HG02642 (cell line): Measurements from ENCODE around the gene KRTAP4-1.
"Not testable (repeated sequence)": the region's sequence is repeated elsewhere in the genome, so short reads cannot be mapped to it uniquely, and the experiment has no call there.

Experiments used
- ATAC-seq: cut with Tn5 transposase; IDR thresholded peaks from one replicate; pipeline ENCODE4 v1.9.1; 2021; ENCODE audit warnings: mild to moderate bottlenecking; ENCODE audit not compliant: unreplicated experiment, poor library complexity

Gene KRTAP4-1

DNA sequence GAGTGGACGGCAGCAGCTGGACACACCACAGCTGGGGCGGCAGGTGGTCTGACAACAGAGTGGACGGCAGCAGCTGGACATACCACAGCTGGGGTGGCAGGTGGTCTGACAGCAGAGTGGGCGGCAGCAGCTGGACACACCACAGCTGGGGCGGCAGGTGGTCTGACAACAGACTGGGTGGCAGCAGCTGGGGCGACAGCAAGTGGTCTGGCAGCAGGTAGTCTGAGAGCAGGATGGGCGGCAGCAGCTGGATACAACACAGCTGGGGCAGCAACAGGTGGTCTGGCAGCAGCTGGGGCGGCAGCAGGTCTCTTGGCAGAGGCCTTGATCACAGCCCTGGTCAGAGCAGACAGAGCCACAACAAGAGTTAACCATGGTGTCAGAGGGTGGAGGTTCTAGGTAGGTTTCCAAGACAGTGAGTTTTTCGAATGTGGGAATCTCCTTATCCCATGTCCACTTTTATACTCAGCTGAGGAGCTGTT is at the start of gene KRTAP4-1:
Gene KRTAP4-1, minus strand, starts transcription at position 432 of the 482 bp plus-strand sequence. Its CDS starts 57 bp downstream, at position 375.
- no peak for ATAC-seq

DNA sequence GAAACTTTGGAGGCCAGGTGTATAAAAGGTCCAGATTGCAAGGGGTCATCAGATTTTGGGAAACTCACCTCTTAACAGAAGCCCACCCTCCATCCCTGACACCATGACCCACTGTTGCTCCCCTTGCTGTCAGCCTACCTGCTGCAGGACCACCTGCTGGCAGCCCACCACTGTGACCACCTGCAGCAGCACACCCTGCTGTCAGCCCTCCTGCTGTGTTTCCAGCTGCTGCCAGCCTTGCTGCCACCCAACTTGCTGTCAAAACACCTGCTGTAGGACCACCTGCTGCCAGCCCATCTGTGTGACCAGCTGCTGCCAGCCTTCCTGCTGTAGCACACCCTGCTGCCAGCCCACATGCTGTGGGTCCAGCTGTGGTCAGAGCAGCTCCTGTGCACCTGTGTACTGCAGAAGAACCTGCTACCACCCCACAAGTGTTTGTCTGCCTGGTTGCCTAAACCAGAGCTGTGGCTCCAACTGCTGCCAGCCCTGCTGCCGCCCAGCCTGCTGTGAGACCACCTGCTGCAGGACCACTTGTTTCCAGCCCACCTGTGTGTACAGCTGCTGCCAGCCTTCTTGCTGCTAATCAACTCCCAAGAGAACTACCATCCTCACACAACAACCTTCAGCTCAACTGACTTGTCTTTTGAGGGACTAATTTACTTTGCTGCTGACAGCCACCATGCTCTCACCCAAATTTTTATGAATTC is 47.8 kb upstream of the KRTAP4-1 start, which contains the start of gene KRTAP9-3:
Gene KRTAP9-3, plus strand, starts transcription at position 51 of the 707 bp plus-strand sequence. Its CDS starts 53 bp downstream, at position 104.
- ATAC-seq = not testable (repeated sequence)

DNA sequence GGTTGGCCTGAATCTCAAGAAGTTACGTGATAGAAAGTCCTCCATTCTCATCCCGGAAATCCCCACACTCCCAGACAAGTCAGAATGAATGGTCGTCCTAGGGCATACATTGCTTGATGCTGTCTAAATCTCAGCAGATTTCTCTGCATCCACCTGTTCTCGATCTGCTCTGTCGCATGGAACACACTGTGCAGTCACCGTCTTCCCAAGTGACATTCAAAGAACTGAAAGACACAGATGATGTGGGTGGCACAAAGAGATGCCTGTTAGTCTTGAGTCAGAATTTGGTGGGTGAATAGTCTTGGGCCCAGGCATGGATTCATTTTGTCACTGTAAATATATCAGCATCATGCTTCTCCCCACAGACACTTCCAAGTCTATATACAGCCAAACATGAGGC is 47.0 kb upstream of the KRTAP4-1 start:
- no peak for ATAC-seq

DNA sequence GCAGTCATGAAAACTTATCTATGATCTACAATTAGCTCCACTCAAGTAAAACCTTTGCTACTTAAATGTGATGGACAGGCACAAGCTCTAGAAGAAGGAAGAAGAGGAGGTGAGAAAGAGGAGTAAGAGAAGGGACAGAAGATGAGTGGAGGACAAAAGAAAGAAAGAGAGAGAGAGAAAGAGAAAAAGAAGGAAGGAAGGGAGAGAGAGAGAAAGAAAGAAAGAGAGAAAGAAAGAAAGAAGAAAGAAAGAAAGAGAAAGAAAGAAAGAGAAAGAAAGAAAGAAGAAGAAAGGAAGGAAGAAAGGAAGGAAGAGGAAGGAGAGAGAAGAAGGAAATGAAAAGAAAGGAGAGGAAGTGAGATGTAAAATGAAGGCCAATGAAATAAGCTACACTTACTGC is 45.4 kb upstream of the KRTAP4-1 start:
- no peak for ATAC-seq

DNA sequence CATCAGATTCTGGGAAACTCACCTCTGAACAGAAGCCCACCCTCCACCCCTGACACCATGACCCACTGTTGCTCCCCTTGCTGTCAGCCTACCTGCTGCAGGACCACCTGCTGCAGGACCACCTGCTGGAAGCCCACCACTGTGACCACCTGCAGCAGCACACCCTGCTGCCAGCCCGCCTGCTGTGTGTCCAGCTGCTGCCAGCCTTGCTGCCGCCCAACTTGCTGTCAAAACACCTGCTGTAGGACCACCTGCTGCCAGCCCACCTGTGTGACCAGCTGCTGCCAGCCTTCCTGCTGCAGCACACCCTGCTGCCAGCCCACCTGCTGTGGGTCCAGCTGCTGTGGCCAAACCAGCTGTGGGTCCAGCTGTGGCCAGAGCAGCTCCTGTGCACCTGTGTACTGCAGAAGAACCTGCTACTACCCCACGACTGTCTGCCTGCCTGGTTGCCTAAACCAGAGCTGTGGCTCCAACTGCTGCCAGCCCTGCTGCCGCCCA is 41.9 kb upstream of the KRTAP4-1 start, which contains the start of gene KRTAP9-2:
Gene KRTAP9-2, plus strand, starts transcription at position 51 of the 498 bp plus-strand sequence. Its CDS starts 7 bp downstream, at position 58.
- ATAC-seq = not testable (repeated sequence)

DNA sequence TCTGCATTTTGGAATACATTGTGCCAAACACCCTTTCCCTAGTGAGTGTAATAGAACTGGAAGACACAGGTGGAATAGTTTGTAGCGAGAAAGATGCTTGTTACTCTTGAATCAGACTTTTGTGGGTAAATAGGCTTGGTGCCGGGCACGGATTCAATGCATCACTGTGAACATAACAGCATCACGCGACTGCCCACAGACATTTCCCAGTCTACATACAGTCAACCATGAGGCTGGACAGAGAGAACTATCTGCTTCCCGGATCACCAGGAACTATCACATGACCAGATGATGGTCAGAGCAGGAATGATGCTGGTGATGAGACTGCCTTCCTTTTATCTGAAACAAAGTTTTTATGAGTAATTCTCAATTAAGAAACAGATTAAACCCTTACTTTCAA is 41.3 kb upstream of the KRTAP4-1 start:
- ATAC-seq = no peak

DNA sequence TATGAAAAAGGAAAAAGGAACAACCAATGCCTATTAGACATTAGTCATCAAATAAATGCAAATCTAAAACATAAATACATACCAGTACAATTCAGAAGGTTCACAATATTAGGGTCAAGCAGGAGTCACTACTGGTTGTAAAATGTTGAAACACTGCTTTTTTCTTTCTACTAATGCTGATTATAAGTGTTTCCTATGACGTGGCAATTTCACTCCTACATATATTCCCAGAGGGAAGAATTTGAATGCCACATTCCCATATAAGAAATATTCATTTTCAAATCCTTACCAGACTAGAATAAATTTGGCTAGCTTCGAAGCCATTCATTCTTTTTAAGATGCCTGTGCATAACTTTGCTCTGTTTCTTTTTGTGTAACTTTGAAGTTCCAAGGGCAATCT is 39.1 kb upstream of the KRTAP4-1 start:
- no peak for ATAC-seq

DNA sequence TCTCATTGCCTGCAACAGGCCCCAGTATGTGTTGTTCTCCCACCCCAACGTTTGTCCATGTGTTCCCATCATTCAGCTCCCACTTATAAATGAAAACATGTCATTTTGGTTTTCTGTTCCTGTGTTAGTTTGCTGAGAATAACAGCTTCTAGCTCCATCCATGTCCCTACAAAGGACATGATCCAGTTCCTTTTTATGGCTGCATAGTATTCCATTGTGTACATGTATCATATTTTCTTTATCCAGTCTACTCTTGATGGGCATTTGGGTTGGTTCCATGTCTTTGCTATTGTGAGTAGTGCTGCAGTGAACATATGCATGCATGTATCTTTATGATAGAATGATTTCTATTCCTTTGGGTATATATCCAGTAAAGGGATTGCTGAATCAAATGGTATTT is 31.0 kb upstream of the KRTAP4-1 start:
- no peak for ATAC-seq

DNA sequence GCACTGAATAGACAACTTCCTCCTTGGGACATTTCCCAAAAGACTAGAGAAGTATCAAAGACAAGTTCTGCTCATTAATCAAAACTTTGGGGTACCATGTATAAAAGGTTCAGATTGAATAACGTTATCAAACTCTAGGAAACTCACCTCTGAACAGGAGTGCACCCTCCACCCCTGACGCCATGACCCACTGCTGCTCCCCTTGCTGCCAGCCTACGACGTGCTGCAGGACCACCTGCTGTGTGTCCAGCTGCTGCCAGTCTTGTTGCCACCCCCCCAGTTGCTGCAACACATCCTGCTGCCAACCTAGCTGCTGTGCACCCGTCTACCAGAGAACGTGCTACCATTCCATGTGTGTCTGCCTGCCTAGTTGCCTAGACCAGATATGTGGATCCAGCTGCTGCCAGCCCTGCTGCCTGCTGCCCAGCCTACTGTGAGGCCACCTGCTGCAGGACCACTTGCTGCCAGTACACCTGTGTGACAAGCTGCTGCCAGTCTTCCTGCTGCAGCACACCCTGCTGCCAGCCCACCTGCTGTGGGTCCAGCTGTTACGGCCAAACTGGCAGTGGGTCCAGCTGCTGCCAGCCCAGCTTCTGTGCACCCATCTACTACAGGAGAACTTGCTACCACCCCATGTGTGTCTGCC is 27.9 kb upstream of the KRTAP4-1 start:
- no peak for ATAC-seq

DNA sequence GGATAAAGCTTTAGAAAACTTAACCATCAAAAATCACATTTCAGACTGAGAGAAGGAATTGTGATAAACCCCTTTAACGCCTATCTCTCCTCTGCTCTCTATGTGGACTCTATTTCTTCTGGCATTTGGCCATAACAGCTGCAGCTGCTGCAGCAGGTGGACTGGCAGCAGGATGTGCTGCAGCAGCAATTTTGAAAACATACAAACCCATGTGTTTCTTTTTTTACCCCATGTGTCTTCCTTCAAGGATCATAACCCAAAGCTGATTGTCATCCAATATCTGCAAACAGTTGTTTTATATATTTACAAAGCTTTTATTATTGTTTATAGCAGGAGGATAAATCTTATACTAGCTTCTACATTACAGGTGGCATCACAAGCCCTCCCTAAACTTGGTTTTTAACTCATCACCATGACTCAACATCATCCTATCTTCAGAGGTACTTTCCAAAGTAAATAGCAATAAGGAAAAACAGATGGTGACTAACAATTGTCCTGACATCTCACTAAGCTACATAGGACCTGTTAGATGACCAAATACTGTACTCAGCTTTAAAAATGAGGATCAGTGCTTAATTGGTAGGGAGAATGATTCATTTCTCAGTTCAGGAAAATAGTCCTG is 27.2 kb upstream of the KRTAP4-1 start:
- ATAC-seq = no peak

DNA sequence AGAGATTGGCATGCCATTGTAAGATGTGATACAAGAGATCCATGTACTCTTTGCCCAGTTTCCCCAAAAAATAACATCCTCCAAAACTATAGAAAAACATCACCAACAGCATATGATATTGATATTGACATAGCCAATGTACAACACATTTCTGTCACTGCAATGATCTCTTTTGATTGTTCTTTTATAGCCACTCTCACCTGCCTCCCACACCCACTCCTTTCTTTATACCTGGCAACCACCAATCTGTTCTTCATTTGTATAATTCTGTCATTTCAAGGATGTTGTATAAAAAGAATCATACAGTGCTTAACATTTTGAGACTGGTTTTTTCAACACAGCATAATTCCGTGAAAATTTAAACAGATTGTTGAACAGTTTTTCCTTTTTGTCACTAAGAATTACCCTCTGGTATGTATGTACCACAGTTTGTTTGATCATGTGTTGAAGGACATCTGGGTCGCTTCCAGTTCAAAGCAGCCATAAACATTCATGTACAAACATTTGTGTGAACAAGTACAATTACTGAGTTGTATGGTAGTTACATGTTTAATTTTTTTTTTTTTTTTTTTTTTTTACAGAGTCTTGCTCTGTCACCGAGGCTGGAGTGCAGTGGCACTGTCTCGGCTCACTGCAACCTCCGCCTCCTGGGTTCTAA is 14.8 kb upstream of the KRTAP4-1 start:
- no peak for ATAC-seq

DNA sequence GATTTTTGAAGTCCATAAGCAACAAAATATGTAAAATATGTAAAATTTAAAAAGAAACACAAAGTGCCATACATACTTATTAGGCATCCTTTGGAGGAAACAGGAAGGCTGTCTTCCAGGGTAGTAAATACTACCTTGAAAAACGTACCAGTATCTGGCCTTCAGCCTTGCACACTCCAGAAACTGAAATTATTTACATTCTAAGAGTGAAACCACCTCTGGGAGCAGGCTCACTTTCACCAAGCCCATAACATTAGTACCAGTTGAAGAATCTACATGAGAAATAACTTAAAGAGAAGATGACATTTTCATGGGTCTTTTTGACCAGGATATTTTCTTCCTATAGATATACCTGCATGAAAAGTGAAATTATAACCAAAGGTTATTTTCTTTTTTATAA is 11.4 kb upstream of the KRTAP4-1 start:
- no peak for ATAC-seq

DNA sequence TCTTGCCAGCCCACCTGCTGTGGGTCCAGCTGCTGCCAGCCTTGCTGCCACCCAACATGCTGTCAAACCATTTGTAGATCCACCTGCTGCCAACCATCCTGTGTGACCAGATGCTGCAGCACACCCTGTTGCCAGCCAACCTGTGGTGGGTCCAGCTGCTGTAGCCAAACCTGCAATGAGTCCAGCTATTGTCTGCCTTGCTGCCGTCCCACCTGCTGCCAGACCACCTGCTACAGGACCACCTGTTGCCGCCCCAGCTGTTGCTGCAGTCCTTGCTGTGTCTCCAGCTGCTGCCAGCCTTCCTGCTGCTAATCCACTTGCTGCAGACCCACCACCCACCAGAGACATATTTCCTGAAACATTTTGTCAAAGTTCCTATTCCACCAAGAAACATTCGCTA is 5.6 kb upstream of the KRTAP4-1 start:
- no peak for ATAC-seq

DNA sequence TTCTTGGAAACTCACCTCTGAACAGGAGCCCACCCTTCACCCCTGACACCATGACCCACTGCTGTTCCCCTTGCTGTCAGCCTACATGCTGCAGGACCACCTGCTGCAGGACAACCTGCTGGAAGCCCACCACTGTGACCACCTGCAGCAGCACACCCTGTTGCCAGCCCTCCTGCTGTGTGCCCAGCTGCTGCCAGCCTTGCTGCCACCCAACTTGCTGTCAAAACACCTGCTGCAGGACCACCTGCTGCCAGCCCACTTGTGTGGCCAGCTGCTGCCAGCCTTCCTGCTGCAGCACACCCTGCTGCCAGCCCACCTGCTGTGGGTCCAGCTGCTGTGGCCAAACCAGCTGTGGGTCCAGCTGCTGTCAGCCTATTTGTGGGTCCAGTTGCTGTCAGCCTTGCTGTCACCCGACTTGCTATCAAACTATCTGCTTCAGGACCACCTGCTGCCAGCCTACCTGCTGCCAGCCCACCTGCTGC is 5.2 kb upstream of the KRTAP4-1 start, which contains the start of gene KRTAP9-1:
Gene KRTAP9-1, plus strand, starts transcription at position 51 of the 482 bp plus-strand sequence. Its CDS starts 0 bp downstream, at position 51.
- not testable (repeated sequence) for ATAC-seq

DNA sequence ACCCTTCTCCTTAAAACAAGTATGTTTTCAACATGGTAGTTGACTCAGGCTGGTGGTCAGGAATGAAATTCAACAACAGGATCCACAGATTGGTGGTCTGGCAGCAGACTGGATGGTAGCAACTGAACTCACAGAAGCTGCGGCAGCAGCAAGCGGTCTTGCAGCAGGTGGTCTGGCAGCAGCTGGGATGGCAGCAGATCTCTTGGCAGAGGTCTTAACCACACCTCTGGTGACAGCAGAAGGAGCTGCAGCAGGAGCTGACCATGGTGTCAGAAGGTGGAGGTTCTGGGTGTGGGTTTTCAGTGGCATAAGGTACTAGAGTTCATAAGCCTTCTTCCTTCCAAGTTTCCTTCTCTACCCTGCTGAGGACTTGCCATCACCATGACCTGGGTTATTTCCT is 2.2 kb upstream of the KRTAP4-1 start:
- ATAC-seq = no peak

DNA sequence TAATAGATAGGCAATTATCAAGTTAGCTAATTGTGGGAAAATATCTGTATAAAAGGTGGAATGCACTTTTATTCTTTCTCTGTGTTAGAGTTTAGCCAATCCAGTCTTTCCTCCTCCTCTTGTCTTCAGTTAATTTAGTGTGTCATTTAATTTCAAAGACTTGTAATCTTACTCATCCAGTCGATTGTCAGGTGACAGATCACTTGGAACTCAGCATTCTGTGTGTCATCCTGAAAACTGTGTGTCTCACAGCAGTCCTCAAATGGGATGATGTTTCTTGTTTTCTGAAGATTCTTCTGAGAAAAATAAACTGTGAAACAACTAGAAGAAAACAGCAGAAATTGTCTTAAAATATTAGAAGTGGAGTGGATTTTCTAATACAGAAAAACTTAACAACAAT is 290 bp upstream of the KRTAP4-1 start:
- ATAC-seq = no peak

DNA sequence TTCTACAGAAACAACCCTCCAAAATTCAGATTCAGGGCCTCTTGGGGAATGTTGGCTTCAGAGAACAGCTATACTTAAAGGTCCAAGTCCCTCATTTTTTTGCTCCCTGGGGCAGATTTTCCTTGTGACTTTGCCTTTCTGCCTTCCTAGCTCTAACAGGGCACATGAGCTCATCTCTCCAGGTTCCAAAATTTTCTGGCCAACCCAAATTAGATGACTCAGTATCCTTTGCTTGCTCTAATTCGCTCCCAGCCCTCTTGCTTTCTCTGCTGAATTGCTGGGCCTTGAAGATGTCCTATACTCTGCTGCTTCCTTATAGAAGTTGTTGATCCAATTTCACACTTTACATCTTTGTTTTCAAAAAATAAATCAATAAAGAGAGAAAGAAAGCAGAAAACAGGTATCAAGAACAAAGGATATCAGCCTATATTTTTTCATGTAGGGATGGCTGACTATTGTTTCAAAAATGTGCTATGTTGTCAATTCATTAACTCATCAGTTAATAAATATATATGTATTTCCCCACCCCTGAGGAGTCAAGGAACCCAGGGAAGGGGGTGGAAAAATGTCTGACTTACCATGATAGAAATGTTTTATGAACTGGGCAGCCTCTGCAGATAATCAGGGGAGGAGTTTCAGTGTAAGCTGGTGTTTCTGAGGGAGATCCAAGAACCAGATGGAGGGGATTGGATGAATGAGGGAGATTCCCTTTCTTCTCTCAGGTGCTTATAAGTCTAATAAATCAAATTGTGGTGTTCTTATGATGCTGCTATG is 5.7 kb downstream of the KRTAP4-1 start:
- ATAC-seq = no peak

DNA sequence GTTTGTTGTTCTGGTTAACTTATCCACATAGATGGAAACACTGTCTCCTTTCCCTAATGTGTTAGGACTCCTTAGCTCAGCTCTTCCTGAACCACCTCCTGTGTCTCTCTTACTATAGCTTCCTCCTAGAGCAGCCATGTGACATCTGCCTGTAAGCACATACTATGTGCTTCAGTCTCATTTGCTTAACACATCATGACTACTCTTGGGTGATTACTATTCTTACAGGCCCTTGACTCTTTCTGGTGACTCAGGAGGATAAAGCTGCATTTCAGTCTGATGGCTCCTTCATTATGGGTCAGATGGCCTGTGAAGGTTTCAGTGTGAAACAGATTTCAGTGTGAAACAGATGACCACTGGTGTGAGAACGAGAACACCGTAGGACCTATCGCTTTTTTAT is 6.4 kb downstream of the KRTAP4-1 start:
- ATAC-seq = no peak

DNA sequence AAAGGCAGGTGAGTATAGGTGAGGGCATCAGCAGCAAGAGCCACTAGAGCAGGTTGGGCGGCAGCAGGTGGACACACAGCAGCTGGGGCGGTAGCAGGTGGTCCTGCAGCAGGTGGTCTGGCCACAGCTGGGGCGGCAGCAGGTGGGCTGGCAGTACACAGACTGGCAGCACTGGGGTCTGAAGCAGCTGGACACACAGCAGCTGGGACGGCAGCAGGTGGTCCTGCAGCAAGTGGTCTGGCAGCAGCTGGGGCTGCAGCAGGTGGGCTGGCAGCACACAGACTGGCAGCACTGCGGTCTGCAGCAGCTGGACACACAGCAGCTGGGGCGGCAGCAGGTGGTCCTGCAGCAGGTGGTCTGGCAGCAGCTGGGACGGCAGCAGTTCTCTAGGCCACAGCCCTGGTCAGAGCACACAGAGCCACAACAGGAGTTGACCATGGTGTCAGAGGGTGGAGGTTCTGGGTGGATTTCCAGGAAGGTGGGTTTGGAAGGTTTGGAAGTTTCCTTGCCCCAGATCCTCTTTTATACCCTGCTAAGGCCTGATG is 6.9 kb downstream of the KRTAP4-1 start, which contains the start of gene KRTAP4-2:
Gene KRTAP4-2, minus strand, starts transcription at position 495 of the 545 bp plus-strand sequence. Its CDS starts 57 bp downstream, at position 438.
- no peak for ATAC-seq
